ENCODE results near the gene NIPAL3.

NIPAL3 gene

DNA sequence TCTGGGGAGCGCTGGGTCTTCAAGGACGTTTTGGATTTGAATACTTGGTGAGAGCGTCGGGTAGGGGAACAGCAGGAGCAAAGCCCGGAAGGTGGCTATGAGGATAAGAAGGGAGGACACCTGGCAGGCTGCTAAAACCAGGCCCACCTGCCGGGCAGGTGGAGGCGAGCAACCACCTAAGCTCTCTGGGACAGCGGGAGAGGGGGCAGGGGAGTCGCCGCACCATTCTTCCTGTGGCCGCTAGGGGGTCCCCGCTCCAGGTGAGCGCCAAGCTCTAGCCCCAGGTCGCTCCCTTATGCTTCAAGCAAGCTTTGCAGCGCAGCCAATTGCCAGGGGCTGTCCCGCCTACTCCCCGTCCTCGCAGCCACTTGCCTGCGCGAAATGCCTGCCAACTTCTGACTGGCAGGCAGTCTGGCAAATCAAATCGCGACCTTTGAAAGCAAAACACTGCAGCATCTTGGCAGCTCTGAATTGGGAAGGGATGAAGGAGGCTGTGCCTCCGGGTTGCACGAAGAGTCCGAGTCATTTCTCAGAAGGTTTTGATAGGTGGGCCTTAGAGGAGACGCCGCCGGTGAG is at the start of gene NIPAL3:
TSS of gene NIPAL3 (plus strand) at position 469 of the 576 bp plus-strand sequence. CDS start 3,746 bp downstream, outside the sequence.
- ChIA-PET CTCF (interaction anchor here (0.7 to 13.4 kb wide), 25 partner anchors 9 to 230 kb away, joined by 3 to 154 read pairs (median 4); no protein-coding TSS in a partner anchor), POLR2A (no interaction called here)
- H3K4me3 ChIP-seq (ENCODE audit: low read depth, low read length) = peak within 1 kb of the TSS; percentile 87
- TF ChIP-seq, protein P1, sequence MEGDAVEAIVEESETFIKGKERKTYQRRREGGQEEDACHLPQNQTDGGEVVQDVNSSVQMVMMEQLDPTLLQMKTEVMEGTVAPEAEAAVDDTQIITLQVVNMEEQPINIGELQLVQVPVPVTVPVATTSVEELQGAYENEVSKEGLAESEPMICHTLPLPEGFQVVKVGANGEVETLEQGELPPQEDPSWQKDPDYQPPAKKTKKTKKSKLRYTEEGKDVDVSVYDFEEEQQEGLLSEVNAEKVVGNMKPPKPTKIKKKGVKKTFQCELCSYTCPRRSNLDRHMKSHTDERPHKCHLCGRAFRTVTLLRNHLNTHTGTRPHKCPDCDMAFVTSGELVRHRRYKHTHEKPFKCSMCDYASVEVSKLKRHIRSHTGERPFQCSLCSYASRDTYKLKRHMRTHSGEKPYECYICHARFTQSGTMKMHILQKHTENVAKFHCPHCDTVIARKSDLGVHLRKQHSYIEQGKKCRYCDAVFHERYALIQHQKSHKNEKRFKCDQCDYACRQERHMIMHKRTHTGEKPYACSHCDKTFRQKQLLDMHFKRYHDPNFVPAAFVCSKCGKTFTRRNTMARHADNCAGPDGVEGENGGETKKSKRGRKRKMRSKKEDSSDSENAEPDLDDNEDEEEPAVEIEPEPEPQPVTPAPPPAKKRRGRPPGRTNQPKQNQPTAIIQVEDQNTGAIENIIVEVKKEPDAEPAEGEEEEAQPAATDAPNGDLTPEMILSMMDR (IDR thresholded peaks at IDR 0.05; ENCODE audit: insufficient read depth, low read length, missing control alignments) = peak; percentile 91
- peak; percentile 96 for DNase-seq (ENCODE audit: low read depth, low spot score)

DNA sequence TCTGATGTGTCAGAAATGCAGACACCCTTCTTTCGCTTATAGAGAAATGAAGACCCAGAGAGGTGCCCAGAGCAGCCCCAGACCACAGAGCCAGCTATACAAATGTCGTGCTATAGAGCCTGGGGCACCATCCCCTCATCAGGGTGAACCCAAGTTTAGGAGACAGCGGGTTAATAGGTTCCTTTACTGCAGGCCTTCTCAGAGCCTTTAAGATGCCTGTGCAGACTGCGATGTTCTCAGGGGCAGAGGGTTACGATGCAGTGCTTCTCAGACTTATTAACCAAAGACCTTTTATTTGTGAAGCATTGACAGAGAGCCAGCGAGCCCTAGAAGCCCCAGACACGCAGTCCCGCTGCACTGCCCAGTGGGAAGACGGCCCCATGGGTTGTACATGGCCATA is 48.9 kb upstream of the NIPAL3 start:
- TF ChIP-seq, protein P1 (IDR thresholded peaks at IDR 0.05; ENCODE audit: insufficient read depth, low read length, missing control alignments) = no peak
- POLR2A ChIA-PET = no interaction called here

DNA sequence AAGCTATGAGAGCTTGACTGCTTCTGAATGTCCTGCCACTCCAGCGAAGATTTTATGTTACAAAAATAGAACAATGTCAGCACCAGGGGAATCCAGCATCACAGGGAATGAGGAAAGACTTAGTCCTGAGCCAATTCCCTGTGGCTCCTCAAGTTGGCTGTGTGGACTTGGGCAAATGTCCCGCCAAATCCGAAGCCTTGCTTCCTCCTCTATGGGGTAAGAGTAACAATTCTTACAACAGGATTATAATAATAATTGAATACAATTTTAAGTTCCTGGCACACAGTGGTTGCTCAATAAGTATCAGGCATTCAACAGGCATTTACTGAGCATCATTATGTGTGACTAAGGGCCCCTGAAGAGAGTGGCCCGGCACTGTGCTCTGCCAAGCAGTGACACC is 46.4 kb upstream of the NIPAL3 start:
- ChIA-PET CTCF (interaction anchor here (5.7 kb wide), 2 partner anchors 23 to 169 kb away, joined by 42 to 53 read pairs; no protein-coding TSS in a partner anchor), POLR2A (no interaction called here)
- TF ChIP-seq, protein P1 (IDR thresholded peaks at IDR 0.05; ENCODE audit: insufficient read depth, low read length, missing control alignments) = no peak
- DNase-seq (ENCODE audit: low read depth, low spot score) = no peak
- H3K4me3 ChIP-seq (ENCODE audit: low read depth, low read length) = no peak overlapping the region

More for the DNA sequence above, 48.9 kb upstream of the NIPAL3 start:
- DNase-seq (ENCODE audit: low read depth, low spot score) = no peak
- no peak overlapping the region for H3K4me3 ChIP-seq (ENCODE audit: low read depth, low read length)
- CTCF ChIA-PET = interaction anchor here (1.0 to 5.7 kb wide), 4 partner anchors 22 to 166 kb away, joined by 3 to 53 read pairs (median 23); no protein-coding TSS in a partner anchor

DNA sequence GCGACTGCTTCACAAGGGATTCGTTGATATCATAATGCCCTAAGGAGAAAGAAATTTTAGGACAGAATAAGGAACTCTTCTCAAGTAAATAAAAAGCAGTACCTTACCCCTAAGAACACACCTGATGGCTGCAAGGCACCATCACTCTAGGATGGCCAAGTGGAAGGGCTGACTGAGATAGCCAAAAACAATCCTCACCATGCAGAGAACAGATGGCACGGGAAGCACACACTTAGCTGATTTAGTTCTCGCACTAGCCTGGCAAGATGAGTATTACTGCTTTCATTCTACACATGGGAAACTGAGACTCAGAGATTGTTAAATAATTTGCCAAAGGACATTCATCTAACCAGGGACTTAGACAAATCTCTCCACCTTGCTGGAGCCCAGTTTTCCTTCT is 45.8 kb upstream of the NIPAL3 start:
- CTCF ChIA-PET = interaction anchor here (1.0 to 5.7 kb wide), 3 partner anchors 17 to 171 kb away, joined by 3 to 42 read pairs (median 3); no protein-coding TSS in a partner anchor
- no peak overlapping the region for H3K4me3 ChIP-seq (ENCODE audit: low read depth, low read length)
- TF ChIP-seq, protein P1 (IDR thresholded peaks at IDR 0.05; ENCODE audit: insufficient read depth, low read length, missing control alignments) = no peak
- POLR2A ChIA-PET = no interaction called here
- no peak for DNase-seq (ENCODE audit: low read depth, low spot score)

DNA sequence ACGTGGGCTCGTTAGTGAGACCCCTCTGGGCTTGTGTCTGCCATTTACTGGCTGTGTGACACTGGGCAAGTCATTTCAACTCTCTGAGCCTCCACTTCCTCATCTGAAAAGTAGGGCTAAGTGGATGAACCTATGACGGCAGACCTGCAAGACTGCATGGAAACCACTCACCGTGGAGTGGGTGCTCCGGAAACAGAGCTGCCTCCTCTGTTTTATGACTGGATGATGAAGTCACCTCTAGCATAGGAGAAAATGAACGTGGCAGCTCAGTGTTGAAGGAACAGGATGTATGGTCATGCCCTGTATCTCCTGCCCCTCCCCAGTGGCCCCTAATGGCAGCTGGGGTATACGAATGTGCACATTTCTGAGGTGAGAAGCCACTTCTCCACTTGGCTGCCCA is 42.6 kb upstream of the NIPAL3 start:
- POLR2A ChIA-PET = no interaction called here
- CTCF ChIA-PET = interaction anchor here (0.5 to 2.4 kb wide), 7 partner anchors 10 to 174 kb away, joined by 3 to 11 read pairs (median 4); no protein-coding TSS in a partner anchor
- TF ChIP-seq, protein P1 (IDR thresholded peaks at IDR 0.05; ENCODE audit: insufficient read depth, low read length, missing control alignments) = no peak
- H3K4me3 ChIP-seq (ENCODE audit: low read depth, low read length) = no peak overlapping the region
- DNase-seq (ENCODE audit: low read depth, low spot score) = no peak

DNA sequence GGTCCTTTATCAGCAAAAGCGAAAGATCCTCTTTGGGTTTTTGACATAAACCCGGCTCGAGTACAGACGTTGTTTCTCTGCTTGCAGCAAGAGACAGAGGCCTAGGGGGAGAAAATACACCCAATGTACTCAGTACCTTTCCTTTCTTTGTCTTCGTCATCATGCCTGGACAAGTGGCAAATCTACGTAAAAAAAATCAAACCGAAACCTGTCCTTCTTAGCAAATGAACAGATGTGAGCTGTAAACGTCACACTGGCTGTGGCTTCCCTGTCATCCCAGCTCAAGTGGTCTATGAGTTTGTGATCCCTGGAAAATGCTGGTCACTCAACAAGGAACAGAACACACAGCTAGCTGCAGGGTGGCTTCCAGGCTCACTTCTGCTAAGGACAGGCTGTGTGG is 41.9 kb upstream of the NIPAL3 start:
- TF ChIP-seq, protein P1 (IDR thresholded peaks at IDR 0.05; ENCODE audit: insufficient read depth, low read length, missing control alignments) = no peak
- no peak for DNase-seq (ENCODE audit: low read depth, low spot score)
- CTCF ChIA-PET = interaction anchor here (0.8 to 2.4 kb wide), 5 partner anchors 10 to 170 kb away, joined by 3 to 11 read pairs (median 4); no protein-coding TSS in a partner anchor
- H3K4me3 ChIP-seq (ENCODE audit: low read depth, low read length) = no peak overlapping the region
- POLR2A ChIA-PET = no interaction called here
